ENCODE measurements around the gene PTP4A1.

Gene PTP4A1

DNA sequence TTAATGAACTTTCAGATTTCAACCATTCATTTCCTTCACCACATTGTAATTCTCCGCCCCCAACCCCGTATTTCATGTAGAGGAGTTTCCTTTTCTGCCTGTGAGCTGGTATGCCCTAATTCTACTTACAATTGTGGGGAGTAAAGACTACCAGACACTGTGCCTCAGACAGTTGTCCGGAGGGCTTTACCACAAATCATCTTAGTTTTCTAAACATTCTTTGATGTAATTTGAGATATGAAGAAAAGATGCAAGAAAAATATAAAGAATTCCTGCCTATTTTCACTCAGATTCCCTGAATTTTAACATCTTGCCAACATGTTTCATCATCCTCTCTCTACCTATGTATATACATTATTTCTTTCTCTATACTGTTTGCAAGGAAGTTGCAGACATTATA, 28.3 kb upstream of the PTP4A1 start:
- Histone ChIP-seq H3K4me3 (ENCODE audit: low read depth in 1 of 2, low read length in 1 of 2) (no peak overlapping the region), H3K9me3 (no peaks in the 10 kb centered on the region), H3K36me3 (no peaks in the 10 kb centered on the region), H3K27ac (no peak overlapping the region), H3K27me3 (no peaks in the 10 kb centered on the region), H3K4me1 (ENCODE audit: control insufficient read depth in 1 of 2, insufficient read depth in 1 of 2, low read depth in 1 of 2, low read length in 1 of 2) (no peaks in the 10 kb centered on the region)
- TF ChIP-seq, protein P1, sequence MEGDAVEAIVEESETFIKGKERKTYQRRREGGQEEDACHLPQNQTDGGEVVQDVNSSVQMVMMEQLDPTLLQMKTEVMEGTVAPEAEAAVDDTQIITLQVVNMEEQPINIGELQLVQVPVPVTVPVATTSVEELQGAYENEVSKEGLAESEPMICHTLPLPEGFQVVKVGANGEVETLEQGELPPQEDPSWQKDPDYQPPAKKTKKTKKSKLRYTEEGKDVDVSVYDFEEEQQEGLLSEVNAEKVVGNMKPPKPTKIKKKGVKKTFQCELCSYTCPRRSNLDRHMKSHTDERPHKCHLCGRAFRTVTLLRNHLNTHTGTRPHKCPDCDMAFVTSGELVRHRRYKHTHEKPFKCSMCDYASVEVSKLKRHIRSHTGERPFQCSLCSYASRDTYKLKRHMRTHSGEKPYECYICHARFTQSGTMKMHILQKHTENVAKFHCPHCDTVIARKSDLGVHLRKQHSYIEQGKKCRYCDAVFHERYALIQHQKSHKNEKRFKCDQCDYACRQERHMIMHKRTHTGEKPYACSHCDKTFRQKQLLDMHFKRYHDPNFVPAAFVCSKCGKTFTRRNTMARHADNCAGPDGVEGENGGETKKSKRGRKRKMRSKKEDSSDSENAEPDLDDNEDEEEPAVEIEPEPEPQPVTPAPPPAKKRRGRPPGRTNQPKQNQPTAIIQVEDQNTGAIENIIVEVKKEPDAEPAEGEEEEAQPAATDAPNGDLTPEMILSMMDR (IDR thresholded peaks at IDR 0.05) = no peak

- Histone ChIP-seq H3K4me3 (ENCODE audit: low read depth in 1 of 2, low read length in 1 of 2) (no peak overlapping the region), H3K4me1 (ENCODE audit: control insufficient read depth in 1 of 2, insufficient read depth in 1 of 2, low read depth in 1 of 2, low read length in 1 of 2) (no peaks in the 10 kb centered on the region), H3K27ac (no peak overlapping the region), H3K27me3 (no peaks in the 10 kb centered on the region), H3K9me3 (no peaks in the 10 kb centered on the region), H3K36me3 (no peaks in the 10 kb centered on the region)
- TF ChIP-seq, protein P1 (IDR thresholded peaks at IDR 0.05) = no peak
Measured at GRCh38 chr6:63546236-63546635, 26.0 kb upstream of the PTP4A1 start.

- Histone ChIP-seq H3K9me3 (no peaks in the 10 kb centered on the region), H3K36me3 (no peaks in the 10 kb centered on the region), H3K4me3 (ENCODE audit: low read depth in 1 of 2, low read length in 1 of 2) (no peak overlapping the region), H3K27me3 (no peaks in the 10 kb centered on the region), H3K27ac (no peak overlapping the region), H3K4me1 (ENCODE audit: control insufficient read depth in 1 of 2, insufficient read depth in 1 of 2, low read depth in 1 of 2, low read length in 1 of 2) (no peaks in the 10 kb centered on the region)
- TF ChIP-seq, protein P1 (IDR thresholded peaks at IDR 0.05) = no peak
Measured at GRCh38 chr6:63546697-63547096, 25.6 kb upstream of the PTP4A1 start.

DNA sequence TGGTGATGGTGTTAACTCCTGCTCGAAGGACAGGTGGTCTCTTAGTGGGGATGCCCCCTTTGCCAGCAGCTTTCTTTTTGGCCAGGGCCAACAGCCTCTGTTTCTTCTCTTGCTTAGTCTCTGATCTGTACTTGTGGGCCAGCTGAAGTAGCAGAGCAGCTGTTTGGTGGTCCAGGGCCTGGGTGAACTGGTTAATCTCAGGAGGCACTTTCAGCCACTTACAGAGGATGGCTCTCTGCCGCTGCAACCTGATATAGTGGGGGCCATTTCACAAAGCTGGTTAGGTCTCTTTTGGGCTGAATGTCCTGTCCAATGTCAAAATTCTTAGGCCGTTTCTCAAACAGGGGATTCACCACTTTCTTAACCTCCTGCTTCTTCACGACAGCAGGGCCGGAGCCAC, 23.2 kb upstream of the PTP4A1 start:
- H3K4me3 ChIP-seq (ENCODE audit: low read depth in 1 of 2, low read length in 1 of 2) = no peak overlapping the region
- no peaks in the 10 kb centered on the region for H3K4me1 ChIP-seq (ENCODE audit: control insufficient read depth in 1 of 2, insufficient read depth in 1 of 2, low read depth in 1 of 2, low read length in 1 of 2)
- no peaks in the 10 kb centered on the region for H3K36me3 ChIP-seq
- TF ChIP-seq, protein P1 (IDR thresholded peaks at IDR 0.05) = no peak
- no peak overlapping the region for H3K27ac ChIP-seq
- H3K9me3 ChIP-seq = no peaks in the 10 kb centered on the region
- H3K27me3 ChIP-seq = no peaks in the 10 kb centered on the region

- no peaks in the 10 kb centered on the region for H3K4me1 ChIP-seq (ENCODE audit: control insufficient read depth in 1 of 2, insufficient read depth in 1 of 2, low read depth in 1 of 2, low read length in 1 of 2)
- H3K36me3 ChIP-seq = no peaks in the 10 kb centered on the region
- H3K27me3 ChIP-seq = no peaks in the 10 kb centered on the region
- TF ChIP-seq, protein P1 (IDR thresholded peaks at IDR 0.05) = no peak
- H3K9me3 ChIP-seq = no peaks in the 10 kb centered on the region
- H3K27ac ChIP-seq = no peak overlapping the region
- H3K4me3 ChIP-seq (ENCODE audit: low read depth in 1 of 2, low read length in 1 of 2) = no peak overlapping the region
Measured at GRCh38 chr6:63553208-63553607, 19.1 kb upstream of the PTP4A1 start.

- H3K36me3 ChIP-seq = no peaks in the 10 kb centered on the region
- H3K4me1 ChIP-seq (ENCODE audit: control insufficient read depth in 1 of 2, insufficient read depth in 1 of 2, low read depth in 1 of 2, low read length in 1 of 2) = no peaks in the 10 kb centered on the region
- TF ChIP-seq, protein P1 (IDR thresholded peaks at IDR 0.05) = no peak
- no peak overlapping the region for H3K4me3 ChIP-seq (ENCODE audit: low read depth in 1 of 2, low read length in 1 of 2)
- no peak overlapping the region for H3K27ac ChIP-seq
- no peaks in the 10 kb centered on the region for H3K9me3 ChIP-seq
- H3K27me3 ChIP-seq = no peaks in the 10 kb centered on the region
Measured at GRCh38 chr6:63553900-63554299, 18.4 kb upstream of the PTP4A1 start.
